Measurements from ENCODE around the gene HNRNPL. TPM values are rescaled to one million over a fixed set of nuclear protein-coding genes. Genes with fewer than 3 reads are reported as not detected.

The HNRNPL gene
- total and polyA plus RNA-seq, 9 of the 15 experiments (the other 6 are each of a cell fraction or from before 2014, with no cell fraction given): 39.5 to 610 (median 299) TPM

GRCh38 chr19:38807374-38808098, 42.2 kb downstream of the HNRNPL start (continued):
- TF ChIP-seq ZBTB33 (CRISPR knock-in tag; IDR thresholded peaks at IDR 0.05) (peak; percentile 92), TAL1 (IDR thresholded peaks at IDR 0.05) (peak; percentile 39; the same call in 1 of the 2 replicates), L3MBTL2 (IDR thresholded peaks at IDR 0.05) (peak; percentile 53; the same call in 1 of the 2 replicates)

DNA sequence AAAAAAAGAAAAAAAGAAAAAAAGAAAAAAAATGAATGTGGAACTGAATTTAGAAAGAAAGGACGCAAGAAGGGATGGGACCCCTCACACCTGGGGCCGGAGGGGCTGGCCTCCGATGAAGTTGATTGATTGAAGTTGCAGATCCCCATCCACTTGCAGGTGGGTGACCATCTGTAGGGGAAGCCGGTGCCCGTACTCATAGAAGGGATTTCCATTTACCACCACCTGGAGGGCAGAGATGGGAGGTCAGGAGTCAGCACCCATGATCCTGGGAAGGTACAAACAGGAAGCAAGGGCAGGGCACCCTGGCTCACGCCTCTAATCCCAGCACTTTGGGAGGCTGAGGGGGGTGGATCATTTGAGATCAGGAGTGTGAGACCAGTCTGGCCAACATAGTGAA, 43.4 kb downstream of the HNRNPL start:
- POLR2A ChIA-PET: interaction anchor here (0.9 kb wide), 1 partner anchor 14 kb away, joined by 3 read pairs; no protein-coding TSS in a partner anchor
- CTCF ChIA-PET (ENCODE audit: low intra/inter-chr PET ratio): no interaction called here
- H4K20me1 ChIP-seq (replicated peaks; ENCODE audit: control insufficient read depth, insufficient read depth, low read length): no peaks in the 10 kb centered on the region
- FAIRE-seq (no peak), ATAC-seq (no peak), DNase-seq (ENCODE audit: extremely low read depth in 1 of 4, low spot score in 3 of 4) (peak in 1 of 4 experiments; percentile 5)
- no peaks in the 10 kb centered on the region for H3K36me3 ChIP-seq (ENCODE audit: control insufficient read depth, insufficient read depth, low read length)
- H3K9me1 ChIP-seq (ENCODE audit: control insufficient read depth, insufficient read depth, low read length): no peaks in the 10 kb centered on the region
- WGBS (ENCODE audit: insufficient coverage, low coverage, missing lambda C conversion rate): 81% methylated on average over 6 of the region's 6 CpGs
- H2AFZ ChIP-seq (ENCODE audit: low read depth, low read length): no peak overlapping the region
- in situ Hi-C loops (cut with MboI) (no loop called here), intact Hi-C loops (cut with micrococcal nuclease) (no loop called here)
- H3K27ac ChIP-seq (ENCODE audit: extremely low read depth, low read depth, low read length): no peak overlapping the region
- H3K27me3 ChIP-seq (ENCODE audit: control insufficient read depth in 2 of 2, insufficient read depth in 2 of 2, low read length in 2 of 2): peaks cover 0 to 7% of the 10 kb centered on the region in 2 experiments; a peak in 1 of 5 replicates
- no peaks in the 10 kb centered on the region for H3K79me2 ChIP-seq (ENCODE audit: control insufficient read depth, insufficient read depth, low read length)
- H3K4me3 ChIP-seq: no peak overlapping the region
- H3K9ac ChIP-seq (ENCODE audit: insufficient read depth in 1 of 2, low read depth in 2 of 2, low read length in 2 of 2): no peak overlapping the region
- BruUV-seq (replicated peaks): no TSS peak
- H3K9me3 ChIP-seq (replicated peaks; ENCODE audit: control insufficient read depth, insufficient read depth, low read depth, low read length): no peaks in the 10 kb centered on the region
- H3K4me2 ChIP-seq (ENCODE audit: insufficient read depth, low read length): no peak overlapping the region
- H3K4me1 ChIP-seq (replicated peaks in 1 of 2; ENCODE audit: control insufficient read depth in 2 of 2, insufficient read depth in 2 of 2, low read length in 2 of 2): peaks cover 0 to 20% of the 10 kb centered on the region in 2 experiments; a peak in 4 of 5 replicates
- no peak for TF ChIP-seq ZFP91 (CRISPR knock-in tag; IDR thresholded peaks at IDR 0.05)
- no peak for TF ChIP-seq ZBTB40 (IDR thresholded peaks at IDR 0.05)
- TF ChIP-seq ZBTB40 (CRISPR knock-in tag; IDR thresholded peaks at IDR 0.05): no peak
- TF ChIP-seq ZNF766 (CRISPR knock-in tag; conservative IDR thresholded peaks at IDR 0.05): no peak
